HG03565 (cell line): ENCODE data around the gene MRGPRF.
"Not testable (repeated sequence)": the region's sequence is repeated elsewhere in the genome, so short reads cannot be mapped to it uniquely, and the experiment has no call there.

Experiments
- ATAC-seq: cut with Tn5 transposase; IDR thresholded peaks from one replicate; pipeline ENCODE4 v1.9.1; 2021; ENCODE audit warnings: mild to moderate bottlenecking, moderate library complexity; ENCODE audit not compliant: unreplicated experiment

MRGPRF gene

DNA sequence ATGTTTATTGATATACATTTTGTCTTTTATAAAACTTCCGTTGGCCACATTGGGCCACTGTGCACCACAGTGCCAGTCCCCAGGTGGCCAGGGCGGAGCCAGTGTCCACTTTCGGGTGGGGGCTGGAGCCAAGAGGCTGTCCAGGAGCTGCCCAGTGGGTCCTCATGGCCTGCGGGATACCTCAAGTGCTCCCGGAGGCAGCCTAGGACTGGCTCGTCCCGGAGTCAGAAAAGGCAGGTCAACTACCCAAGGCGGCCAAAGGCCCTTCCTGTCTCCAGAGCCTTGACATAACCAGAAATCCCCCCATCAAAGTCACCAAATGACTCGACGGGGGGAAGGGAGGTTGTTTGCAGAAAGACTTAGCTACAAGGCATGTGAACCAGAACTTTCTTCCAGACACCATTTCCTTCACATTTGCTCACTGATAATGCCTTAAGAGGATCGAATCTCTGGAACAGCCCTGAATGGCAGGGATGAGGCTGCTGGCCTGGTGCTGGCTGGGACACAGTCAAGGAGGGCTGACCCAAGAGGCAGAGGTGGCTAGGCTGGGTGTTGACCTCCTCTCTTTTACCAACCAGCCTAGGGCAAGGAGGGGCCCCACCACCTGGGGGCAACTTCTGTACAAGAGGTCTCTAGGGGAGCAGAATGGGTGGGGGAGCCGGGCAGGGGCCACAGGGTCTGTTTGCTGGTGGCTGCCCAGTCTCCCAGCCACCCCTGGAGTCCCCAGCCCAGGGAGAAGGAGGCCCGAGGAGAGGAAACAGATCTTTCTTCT, 8.4 kb downstream of the MRGPRF start:
- ATAC-seq, result no peak

DNA sequence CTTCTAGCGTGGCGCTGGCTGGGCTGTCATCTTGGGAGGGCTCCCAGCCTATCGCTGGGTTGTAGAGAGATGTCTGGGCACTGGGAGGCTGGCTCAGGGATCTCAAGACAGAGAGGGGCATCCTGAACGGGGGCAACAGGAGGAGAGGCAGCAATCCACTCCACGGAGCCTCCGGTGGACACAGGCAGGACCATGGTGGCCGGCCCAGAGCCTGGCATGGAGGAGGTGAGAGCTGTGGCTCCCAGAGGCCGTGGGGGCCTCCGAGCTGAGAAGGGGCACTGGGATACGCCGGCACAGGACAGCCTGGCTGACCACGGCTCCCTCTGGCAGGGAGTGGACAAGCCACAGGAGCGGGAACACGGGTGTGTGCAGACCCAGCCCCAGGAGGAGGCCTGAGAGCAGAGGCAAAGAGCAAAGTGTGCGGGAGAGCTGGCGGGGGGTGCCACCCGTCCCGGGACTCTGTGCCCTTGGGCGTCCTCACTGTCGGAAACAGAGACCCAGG, 9.1 kb downstream of the MRGPRF start:
- ATAC-seq, result no peak

DNA sequence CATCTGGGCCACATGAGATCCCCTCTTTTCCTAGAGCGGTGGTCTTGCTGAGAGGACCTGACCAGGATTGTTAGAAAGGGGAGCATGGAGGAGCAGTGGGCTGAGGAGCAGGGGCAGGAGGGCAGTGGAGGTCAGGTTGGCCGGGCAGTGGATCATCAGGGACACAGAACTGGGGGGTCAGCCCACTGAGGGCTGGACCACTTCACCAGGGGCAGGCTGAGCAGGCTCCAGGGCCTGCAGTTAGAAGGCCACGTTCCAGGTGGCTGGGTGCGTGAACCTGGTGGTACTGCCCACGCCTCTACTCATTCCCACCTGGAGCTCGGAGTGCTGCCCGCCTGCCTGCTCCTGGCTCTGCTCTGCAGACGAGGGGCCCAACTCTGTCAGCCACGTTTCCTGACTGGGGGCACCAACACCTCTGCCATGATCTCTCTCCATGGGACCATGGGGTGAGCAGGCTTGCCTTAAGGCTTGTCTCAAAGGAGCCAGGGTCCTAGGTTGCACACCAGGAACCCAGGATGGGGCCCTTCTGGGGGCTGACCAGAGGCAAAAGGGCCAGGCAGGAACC, 9.7 kb downstream of the MRGPRF start:
- no peak for ATAC-seq

DNA sequence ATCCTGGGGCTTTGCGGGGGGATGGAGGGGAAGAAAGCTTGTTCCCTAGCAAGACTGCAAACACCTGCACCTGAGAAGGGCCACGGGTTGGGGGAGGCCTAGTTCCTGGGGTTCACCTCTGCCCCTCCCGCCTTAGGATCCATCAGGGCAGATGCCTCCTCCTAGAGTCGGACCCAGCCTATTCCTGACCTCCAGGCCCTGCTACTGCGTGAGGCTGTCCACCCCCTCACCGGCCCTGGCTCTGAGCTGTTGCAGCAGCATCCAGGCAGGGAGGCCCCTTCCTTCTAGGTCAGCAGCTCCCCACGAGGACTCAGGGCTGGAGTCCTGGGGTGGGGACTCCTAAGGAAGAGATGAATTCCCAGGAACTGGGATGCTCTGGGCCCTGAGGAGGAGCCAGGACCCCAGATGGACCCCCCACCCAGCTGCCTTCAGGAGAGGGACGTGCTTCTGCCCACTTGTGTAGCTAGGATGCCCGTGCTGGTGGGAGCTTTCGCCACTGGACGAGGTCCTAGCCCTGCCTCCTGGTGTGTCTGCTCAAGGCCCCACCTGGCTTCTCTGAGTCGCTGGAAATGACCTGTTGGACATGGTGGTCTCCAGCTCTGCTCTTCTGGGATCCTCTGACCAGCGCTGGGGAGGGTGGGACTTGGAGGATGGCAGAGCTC, 10.3 kb downstream of the MRGPRF start:
- no peak for ATAC-seq

DNA sequence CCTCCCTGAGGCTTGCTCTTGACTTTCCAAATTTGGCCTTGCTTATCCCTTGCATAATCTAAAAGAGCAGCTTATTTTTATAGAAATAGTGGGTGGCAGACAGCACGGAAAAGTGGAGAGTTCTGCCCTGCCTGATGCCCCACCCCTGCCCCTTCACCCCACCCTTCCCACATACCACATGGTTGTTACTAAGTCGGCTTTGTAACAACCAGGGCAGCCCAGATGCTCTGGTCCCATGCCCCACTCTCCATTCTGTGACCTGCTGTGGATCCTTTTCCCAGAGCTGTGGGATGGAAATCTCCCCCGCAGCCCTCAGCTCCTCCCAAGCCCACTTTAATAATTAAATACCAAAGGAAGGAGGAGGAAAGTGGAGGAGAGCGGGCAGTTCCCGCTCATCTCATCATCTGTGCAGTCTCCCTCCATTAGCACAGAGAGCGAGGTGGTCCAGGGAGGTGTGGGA, 10.9 kb downstream of the MRGPRF start:
- no peak for ATAC-seq

DNA sequence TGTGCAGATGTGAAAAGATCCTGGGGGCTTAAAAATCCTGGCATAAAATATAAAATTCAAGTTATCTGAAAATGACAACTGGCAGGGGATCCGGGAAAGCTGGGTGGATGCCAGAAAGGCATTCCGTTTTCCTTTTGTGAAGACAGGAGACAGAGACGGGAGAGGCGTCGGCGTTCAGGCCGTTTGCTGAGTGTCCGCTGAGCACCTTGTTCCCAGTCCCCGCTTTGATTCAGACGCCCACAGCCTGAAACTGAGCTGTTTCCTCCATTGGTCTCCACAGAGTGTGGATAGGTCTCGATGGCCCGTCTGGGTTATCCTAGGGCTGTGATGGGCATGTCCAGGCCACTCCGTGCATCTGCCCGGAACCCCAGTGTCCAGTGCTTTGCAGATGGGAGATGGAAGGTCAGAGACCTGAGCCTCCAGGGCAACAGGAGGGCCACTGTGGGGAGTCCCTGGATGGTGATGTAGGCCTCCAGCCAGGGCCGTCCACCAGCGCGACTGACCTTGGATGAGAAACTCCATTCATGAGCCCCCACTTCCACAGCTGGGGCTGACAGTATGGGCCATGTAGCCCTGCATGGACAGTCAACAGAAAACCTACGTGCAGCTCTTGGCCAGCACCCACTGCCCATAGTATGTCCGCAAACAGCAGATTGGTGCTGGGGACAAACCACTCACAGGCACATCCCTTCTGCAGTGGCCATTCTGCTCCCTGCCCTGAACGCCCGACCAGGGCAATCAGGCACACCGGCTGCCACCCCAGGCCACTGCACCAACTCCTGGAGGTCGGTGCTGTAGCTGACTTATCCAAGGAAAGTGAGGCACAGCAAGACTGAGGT, 11.6 kb downstream of the MRGPRF start:
- no peak for ATAC-seq

DNA sequence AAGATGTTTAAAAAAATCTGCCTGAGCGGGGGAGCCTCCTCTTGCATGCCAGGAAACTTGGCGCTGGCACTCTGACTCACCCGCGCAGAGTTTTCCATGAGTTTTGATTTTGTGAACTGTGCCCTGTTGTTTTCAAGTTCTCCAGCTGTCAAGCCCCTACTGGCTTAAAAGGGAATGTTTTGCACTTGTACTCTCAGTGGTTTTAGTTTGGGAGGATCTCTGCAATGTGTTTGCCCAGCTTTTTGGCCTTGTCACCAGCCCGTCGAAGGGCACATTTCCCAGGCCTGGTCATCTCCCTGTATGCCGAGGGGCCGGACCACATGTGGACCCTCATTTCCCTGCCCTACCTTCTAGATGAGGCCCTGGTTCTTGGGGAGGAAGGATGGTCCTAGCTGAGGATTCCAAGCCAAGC, 12.2 kb downstream of the MRGPRF start:
- no peak for ATAC-seq

DNA sequence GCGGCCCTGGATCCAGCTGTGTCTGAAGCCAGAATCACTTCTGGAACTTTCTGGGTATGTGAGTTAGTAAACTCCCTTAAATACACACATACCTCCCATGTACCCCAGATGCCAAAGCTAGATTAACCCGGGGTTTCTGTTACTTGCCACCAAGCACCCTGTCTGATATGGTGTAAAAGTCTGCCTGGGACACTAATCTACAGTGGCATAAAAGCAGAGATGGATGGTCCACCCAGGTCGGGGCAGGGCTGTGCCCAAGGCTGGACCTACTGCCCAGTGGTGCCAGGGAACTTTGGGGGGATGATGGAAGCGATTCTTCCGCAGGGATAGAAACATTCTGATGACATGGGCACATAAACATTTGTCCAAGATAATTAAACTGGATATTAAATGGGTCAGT, 12.7 kb downstream of the MRGPRF start:
- ATAC-seq, result no peak

DNA sequence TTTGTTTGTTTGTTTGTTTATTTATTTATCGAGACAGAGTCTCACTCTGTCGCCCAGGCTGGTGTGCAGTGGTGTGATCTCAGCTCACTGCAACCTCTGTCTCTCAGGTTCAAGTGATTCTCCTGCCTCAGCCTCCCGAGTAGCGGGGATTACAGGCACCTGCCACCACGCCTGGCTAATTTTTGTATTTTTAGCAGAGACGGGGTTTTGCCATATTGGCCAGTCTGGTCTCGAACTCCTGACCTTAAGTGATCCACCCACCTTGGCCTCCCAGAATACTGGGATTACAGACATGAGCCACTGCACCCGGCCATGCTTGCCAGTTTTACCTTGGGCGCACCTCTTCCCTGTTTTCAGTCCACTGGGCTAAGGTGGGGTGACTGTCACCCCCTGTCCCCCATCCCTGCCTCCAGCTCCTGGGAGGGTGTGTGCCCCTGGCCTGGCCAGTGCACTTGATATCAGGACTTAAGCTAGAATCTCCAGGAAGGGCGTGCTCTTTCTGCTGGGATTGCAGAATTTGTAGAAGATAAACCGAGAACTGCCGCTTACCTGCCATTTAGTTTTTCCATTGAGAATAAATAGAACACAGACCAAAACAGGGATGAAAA, 13.2 kb downstream of the MRGPRF start:
- ATAC-seq, result not testable (repeated sequence)

DNA sequence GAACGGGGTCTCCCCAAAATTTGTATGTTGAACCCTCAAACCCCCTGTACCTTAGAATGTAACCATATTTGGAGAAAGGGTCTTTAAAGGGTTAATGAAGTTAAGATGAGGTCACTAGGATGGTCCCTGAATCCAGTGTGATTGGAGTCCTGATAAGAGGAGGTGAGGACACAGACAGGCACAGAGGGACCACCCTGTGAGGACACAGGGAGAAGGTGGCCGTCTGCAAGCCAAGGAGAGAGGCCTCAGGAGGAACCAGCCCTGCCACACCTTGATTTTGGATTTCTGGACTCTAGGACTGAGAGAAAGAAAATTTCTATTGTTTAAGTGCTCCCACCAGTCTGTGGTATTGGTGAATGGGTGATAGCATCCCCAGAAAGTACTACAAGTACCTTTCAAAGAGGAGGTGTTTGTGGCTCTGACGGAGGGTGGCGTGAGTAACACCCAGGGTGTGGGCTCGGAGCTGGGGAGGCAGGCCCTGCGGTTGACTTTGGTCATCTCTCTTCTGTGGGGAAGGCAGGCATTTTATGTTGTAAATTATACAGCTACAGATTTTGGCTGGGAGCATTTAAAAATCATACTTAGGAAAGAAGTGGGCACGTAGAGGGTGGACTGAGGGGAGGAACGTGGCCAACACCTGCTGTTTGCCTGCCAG, 13.8 kb downstream of the MRGPRF start:
- no peak for ATAC-seq

DNA sequence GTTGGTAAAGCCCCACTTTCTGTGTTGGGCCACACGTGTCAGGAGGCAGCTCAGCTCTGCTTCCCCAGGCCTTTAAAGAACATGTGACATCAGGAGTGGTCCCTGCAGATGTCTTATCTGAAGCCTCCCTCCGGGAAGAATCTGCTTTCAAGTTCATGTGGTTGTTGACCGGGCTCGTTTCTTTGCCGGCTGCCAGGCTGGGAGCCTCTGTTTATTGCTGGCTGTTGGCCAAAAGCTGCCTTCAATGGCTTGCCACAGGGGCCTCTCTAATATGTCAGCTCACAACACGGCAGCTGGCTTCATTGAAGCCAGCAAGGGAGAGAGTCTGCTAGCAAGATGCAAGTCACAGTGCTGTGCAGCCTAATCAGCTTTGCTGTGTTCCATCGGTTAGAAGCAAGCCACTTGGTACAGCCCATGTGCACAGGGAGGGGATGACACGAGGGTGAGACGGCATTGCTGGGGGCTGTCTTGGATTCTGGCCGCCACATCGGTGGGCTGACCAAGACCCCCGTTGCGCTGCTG, 14.6 kb downstream of the MRGPRF start:
- ATAC-seq, result no peak

DNA sequence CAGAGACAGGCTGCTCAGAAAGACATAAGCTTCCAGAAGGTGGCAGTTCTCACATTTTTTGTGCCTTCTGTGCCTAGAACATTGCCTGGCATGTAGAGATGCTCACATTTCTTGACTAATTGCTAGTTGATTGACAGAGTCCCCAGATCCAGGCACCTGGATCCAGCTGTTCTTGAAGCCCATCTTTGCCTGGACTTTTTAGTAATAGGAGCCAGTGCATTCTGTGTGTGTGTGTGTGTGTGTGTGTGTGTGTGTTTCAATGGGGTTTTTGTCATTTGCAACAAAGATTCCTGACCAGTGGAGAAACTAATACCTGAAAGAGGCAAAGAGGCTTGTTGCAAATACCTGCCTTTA, 15.1 kb downstream of the MRGPRF start:
- ATAC-seq, result no peak

DNA sequence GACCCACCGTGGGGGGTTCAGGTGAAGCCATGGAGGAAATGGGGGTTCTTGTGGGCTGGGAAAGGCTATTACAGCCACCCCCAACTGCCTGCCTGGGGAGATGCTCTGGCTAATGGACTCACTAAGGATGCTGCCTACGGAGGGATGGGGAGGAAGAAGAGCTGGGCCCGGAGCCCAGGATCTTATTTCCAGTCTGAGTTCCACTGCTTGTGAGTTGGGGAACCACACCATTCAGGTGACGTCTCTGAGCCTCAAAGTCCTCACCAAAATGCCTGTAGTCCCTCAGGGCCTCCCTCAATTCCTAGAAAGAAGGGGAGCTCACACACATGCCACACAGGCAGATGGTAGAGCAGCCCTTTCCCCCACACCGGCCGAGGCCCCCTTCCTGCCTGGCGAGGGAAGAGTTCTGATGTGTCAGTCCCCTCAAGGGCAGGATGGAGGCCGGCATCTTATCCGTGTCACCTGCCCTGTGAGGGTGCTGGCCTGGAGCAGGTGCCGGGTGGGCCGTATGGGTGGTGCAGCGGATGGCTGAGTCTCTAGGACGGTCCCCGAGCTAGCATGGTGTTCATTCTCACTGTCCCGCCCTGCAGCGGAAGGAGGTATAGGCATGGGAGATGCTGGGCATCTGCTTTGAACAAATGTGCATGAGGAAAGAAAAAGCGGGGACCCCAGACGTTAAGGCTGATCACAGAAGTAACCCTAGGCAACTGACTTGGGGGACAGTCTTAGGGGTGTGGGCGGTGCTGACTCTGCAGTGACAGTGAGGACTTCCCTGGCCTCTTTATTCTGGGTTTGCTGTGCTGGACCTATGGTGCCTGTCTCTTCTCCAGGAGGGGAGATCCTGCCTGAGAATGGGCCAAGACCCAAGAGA, 15.7 kb downstream of the MRGPRF start:
- ATAC-seq, result no peak

DNA sequence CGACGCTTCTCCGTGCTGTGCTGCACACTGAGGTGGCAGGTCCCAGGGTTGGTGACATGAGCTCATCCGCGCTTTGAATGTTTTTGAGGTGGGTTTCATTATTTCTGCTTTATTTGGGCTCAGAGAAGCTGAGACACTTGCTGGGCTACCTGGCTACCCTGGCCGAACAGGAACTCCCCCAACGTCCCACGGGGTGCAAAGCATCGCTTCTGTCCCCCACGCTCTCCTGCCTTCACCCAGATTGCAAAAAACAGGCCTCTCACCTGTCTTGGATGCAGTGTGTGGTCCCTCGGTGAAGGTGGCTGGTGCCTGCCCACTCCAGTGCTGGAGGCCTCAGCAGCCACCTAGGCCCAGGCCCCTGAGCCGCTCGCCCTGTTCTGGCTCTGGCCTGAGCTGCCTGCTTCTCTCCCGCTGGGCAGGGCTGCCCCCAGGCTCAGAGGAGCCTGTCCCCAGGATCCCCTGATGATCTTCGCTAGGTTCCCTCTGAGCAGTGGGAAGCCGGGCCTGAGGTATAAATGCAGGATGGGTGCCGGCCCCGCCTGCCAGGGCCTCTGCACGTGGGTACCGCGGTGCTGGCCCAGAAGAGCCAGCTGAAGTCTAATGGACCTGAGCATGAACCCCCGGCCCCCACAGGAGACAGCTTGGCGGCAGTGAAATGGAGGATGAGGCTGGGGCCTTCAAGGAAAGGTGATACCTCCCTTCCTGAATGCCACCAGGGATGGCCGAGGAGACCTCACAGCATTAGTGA, 16.5 kb downstream of the MRGPRF start:
- no peak for ATAC-seq

DNA sequence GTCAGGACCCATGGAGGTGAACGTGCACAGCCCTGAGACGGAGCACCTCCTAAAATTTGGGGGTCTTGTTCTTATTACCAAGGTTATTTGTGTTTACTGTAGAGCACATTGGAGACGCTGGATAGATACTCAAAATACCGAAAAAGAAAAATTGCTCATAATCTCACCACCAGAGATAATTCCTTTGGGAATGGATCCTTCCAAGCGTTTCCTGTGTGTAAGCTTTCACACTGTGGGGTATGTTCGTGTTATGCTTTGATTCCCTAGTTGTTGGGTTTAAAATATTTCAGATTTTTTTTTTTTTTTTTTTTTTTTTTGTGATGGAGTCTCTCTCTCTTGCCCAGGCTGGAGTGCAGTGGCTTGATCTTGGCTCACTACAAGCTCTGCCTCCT, 18.2 kb downstream of the MRGPRF start:
- ATAC-seq, result no peak

DNA sequence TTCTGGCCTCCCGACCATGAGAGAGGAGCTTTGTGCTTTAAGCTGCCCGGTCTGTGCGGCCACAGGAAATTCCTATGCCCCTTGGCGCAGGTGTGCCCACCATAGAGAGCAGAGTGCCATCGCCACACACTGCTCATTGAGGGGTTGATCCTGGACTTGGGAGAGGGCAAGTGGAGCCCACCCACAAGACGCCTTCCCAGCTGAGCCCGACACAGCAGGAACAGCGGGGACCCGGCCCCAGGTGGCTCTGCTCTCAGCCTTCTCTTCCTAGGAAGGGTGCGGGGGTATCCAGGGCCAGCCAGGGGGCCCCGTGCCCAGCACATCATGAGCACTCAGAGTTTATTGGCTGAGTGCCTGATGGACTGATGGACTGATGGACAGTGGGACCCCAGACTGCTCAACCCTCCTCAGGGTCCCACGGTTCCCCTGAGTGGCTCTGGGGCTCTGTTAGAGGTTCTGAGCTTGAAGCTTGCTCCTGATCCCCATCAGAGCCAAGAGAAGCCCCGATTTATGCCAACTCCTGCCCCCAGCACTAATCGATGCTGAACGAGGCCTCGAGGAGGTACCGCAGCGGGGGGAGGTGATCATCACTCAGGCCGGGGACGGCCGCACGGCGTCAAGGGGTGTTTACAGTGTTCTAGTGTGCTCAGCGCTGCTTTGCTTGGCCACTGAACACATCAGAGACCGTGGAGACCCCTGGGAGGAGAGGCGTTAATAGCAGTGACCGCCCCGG, 18.7 kb downstream of the MRGPRF start:
- no peak for ATAC-seq

DNA sequence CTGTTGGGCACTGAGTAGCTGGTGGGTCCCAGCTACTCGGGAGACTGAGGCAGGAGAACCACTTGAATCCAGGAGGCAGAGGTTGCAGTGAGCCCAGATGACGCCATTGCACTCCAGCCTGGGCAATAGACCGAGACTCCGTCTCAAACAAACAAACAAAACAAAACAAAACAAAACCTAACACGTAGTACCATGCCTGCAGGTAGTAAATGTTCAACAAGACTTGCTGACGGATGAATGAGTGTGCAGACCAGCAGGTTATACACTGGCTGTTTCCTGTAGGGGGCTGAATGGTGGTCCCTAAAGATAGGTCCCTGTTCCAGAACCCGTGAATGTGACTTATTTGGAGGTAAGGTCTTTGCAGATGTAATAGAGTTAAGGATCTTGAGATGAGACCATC, 19.5 kb downstream of the MRGPRF start:
- no peak for ATAC-seq
